Subcutaneous abdominal adipose tissue (tissue), 5 donors: Measurements from ENCODE around the gene SLC4A1.
A peak's percentile ranks its signal among the peaks of the same experiment; 100 is the strongest.

Experiments used
- H3K27ac ChIP-seq: one replicate; pipeline ENCODE4 v1.7.0; 2013; ENCODE audit warnings: low read depth, mild to moderate bottlenecking, inconsistent platforms, low read length, moderate library complexity
- H3K27me3 ChIP-seq, 5 donors: one replicate each; pipeline ENCODE4 v1.7.0; 2013; ENCODE audit warnings: low read length in 5 of 5, inconsistent platforms in 1 of 5; ENCODE audit not compliant: control insufficient read depth in 5 of 5, insufficient read depth in 4 of 5
- H3K36me3 ChIP-seq, 5 donors: one replicate each; pipeline ENCODE4 v1.7.0; 2013; ENCODE audit warnings: low read length in 5 of 5; ENCODE audit not compliant: control insufficient read depth in 5 of 5, insufficient read depth in 5 of 5
- H3K4me1 ChIP-seq, 5 donors: one replicate each; pipeline ENCODE4 v1.7.0; 2013; ENCODE audit warnings: low read length in 5 of 5, mild to moderate bottlenecking in 3 of 5, moderate library complexity in 1 of 5; ENCODE audit not compliant: control insufficient read depth in 5 of 5, insufficient read depth in 5 of 5
- H3K4me3 ChIP-seq, 5 donors: one replicate each; pipeline ENCODE4 v1.7.0; 2013; ENCODE audit warnings: low read length in 5 of 5, low read depth in 1 of 5
- H3K9ac ChIP-seq, 5 donors: one replicate each; pipeline ENCODE4 v1.7.0; 2013; ENCODE audit warnings: low read length in 5 of 5, mild to moderate bottlenecking in 4 of 5, moderate library complexity in 3 of 5
- H3K9me3 ChIP-seq, 5 donors: one replicate each; pipeline ENCODE4 v1.7.0; 2013; ENCODE audit warnings: low read length in 5 of 5; ENCODE audit not compliant: control insufficient read depth in 5 of 5
- donor health status: healthy.
- donor health status: healthy.
- donor health status: healthy.
- donor health status: healthy.
- donor health status: healthy.

SLC4A1 gene

DNA sequence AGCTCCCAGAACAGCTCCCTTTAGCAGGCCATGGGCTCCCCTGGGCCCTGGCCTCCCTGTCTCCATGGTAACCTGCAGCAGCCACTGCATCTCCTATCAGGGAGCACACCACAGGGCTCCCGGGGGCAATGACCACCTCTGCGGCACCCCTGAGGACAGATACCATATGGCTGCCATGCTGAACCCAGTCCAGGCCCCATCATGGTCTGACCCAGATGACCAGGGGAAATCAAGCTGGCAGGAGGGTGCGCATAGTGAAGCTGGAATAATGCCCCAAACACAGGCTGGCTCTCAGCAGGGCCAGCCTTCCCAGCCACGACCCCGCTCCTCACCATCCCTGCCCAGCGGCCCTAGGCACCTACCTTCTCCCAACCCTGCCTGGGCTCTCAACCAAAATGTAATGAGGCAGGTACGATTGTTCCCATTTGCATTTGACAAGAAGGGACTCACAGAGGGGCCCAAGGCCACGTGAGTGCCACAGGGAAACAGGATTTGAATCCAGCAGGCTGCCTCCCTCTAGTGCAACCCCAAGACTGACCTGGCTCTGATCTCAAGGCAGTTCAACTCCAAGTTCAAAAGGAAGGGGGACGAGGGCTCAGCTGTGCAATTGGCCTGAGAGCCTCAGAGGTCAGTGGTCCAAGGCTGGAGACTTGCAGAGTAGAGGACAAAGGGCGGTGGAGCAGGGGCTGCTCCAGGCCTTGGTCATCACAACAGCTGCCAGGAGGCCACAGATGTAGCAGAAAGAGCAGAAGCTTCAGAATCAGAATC, 42.9 kb upstream of the SLC4A1 start:
- Histone ChIP-seq H3K4me3 (no peak overlapping the region), H3K27me3 (peaks cover 36 to 54% (median 47%) of the 10 kb centered on the region in 5 donors)

DNA sequence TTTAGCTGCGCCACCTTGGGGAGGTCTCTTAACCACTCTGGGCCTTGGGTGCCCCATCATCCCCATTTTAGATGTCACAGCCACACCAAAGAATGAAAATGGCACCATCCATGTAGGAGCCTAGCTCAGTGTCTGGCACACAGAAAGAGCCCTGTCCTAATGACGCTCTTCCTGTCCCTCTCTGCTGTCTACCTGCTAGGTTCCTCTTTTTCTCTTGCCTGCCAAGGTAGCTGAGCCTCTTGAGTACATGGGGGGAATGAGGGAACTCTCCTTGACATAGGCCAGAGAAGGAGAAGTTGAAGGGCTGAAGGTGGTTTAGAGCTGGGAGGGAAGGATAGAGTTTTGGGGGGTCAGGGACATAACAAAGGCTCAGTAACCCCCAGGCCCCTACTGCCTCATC, 42.3 kb upstream of the SLC4A1 start:
- no peaks in the 10 kb centered on the region for H3K36me3 ChIP-seq
- no peak overlapping the region for H3K4me3 ChIP-seq
- peaks cover 38 to 53% (median 47%) of the 10 kb centered on the region in 5 donors for H3K27me3 ChIP-seq
- peaks cover 0 to 21% (median 19%) of the 10 kb centered on the region in 5 donors for H3K4me1 ChIP-seq
- H3K9ac ChIP-seq: no peak overlapping the region
- H3K27ac ChIP-seq: no peak overlapping the region
- H3K9me3 ChIP-seq: no peaks in the 10 kb centered on the region

More for the DNA sequence above, 42.9 kb upstream of the SLC4A1 start:
- H3K27ac ChIP-seq: no peak overlapping the region
- H3K4me1 ChIP-seq: peaks cover 0 to 22% (median 21%) of the 10 kb centered on the region in 5 donors
- H3K9ac ChIP-seq: no peak overlapping the region
- no peaks in the 10 kb centered on the region for H3K36me3 ChIP-seq
- no peaks in the 10 kb centered on the region for H3K9me3 ChIP-seq

DNA sequence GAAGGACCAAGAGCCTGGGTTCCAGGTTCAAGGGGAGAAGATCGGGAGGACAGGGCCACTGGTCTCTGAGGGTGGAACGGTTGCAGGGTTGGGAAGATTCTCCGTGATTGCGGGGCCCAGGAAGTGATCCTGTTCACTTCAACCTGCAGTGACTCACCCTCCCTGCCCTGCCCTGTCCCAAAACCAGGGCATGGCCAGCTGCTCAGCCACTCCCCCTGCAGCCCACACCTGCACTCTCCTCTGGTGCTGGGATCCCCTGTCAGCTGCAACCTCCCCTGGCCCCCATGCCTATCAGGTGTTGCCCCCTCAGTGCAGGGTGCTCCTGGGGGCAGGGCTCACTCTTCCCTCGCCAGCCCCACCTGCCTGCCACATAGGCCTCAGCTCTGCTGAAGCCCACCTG, 41.5 kb upstream of the SLC4A1 start:
- no peak overlapping the region for H3K4me3 ChIP-seq
- no peak overlapping the region for H3K9ac ChIP-seq
- H3K27me3 ChIP-seq: peaks cover 34 to 50% (median 41%) of the 10 kb centered on the region in 5 donors
- H3K36me3 ChIP-seq: no peaks in the 10 kb centered on the region
- peaks cover 0 to 16% (median 14%) of the 10 kb centered on the region in 5 donors for H3K4me1 ChIP-seq
- no peaks in the 10 kb centered on the region for H3K9me3 ChIP-seq
- H3K27ac ChIP-seq: no peak overlapping the region

DNA sequence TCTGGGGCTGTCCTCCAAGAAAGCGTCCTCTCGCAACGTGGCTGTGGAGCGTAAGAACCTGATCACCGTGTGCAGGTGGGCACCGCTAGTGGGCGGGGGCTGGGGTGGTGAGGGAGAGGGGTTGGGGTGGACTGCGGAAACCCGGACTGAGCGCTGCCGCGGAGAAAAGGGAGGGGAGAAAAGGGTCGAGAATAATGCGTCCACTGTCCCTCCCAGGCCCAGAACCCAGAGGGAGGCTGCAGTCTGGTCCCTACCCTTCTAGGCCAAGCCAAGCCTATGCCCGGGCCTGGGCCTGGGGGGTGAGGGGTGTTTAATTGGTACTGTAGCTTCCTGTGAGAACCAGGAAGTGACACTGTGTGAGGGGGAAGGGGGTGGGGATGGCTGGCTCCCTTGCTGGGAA, 40.9 kb upstream of the SLC4A1 start:
- Histone ChIP-seq H3K4me3 (peak overlapping the region in 1 of 5 donors; percentile 22), H3K36me3 (no peaks in the 10 kb centered on the region), H3K9me3 (no peaks in the 10 kb centered on the region), H3K27ac (no peak overlapping the region), H3K27me3 (peaks cover 28 to 44% (median 36%) of the 10 kb centered on the region in 5 donors), H3K4me1 (peaks cover 0 to 16% (median 14%) of the 10 kb centered on the region in 5 donors), H3K9ac (no peak overlapping the region)

DNA sequence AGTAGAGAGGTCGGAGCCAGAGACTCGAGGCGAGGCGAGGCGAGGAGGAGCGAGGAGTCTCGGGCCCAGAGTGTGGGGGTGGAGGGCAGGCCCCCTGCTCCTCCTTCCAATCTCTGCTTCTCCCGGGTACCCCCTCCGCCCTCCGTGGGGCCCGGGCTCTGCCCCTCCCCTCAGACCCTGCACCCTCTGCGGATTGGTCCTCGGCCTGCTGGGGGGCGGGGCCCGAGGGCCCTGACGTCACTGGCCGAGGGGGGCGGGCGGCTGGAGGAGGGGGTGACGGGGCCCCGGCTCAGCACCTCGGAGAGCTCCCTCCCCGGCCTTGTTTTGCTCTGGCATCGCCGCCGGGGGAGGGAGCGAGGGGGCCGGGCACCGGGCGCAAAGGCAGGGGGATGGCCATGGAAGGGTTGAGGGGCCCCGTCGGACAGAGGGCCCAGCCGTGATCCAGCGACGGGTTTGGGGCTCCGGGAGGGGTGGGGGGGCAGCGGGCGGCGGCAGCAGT, 40.4 kb upstream of the SLC4A1 start, which contains the start of gene RUNDC3A:
Gene RUNDC3A, plus strand, starts transcription at position 282 of the 499 bp plus-strand sequence. CDS start 232 bp downstream, outside the sequence.
- H3K9ac ChIP-seq: no peak within 1 kb of the TSS
- H3K9me3 ChIP-seq: no peaks in the 10 kb centered on the region
- H3K36me3 ChIP-seq: no peaks in the 10 kb centered on the region
- H3K4me1 ChIP-seq: peaks cover 0 to 16% (median 14%) of the 10 kb centered on the region in 5 donors
- peaks cover 26 to 41% (median 36%) of the 10 kb centered on the region in 5 donors for H3K27me3 ChIP-seq
- no peak within 1 kb of the TSS for H3K27ac ChIP-seq
- H3K4me3 ChIP-seq: peak within 1 kb of the TSS in 3 of 5 donors; percentile 2 to 53 (median 40)

DNA sequence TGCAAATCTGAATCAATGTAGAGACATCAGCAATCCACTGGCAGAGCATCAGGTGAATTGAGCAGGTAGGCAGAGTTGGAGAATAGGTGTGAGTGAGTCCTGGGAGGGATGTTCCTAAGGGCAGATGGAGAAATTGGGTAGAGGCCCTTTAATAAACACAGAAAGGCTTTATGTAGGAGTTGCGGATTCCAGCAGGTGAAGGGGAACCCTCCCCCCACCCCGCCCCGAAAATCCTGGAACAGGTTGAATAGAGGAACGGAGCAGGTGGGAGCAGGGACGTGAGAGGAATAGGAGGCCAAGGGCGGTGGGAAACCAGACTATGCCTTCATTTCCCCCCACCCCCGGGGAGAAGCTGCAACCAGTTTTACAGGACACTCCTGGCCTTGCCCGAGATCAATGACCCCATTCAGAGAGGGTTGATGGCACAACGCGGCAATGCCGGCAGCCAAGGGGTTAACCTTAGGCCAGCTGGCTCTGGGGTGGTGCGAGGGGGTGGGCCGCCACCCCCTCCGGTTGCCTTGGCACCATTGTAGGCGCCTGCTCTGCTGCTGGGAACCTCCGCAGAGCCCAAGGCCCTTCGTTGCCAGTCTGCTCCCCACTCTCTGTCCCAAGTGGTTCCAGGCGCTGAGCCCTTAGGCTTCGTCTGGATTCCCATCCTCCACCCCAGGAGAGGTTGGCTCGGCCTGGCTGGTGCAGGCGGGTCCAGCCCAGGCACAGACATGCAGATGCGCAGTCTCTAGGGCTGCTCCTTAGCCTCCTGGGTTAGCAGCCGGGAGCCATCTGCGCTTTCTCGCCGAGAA, 39.7 kb upstream of the SLC4A1 start:
- peaks cover 0 to 16% (median 14%) of the 10 kb centered on the region in 5 donors for H3K4me1 ChIP-seq
- peaks cover 23 to 34% (median 30%) of the 10 kb centered on the region in 5 donors for H3K27me3 ChIP-seq
- H3K9ac ChIP-seq: no peak overlapping the region
- no peaks in the 10 kb centered on the region for H3K9me3 ChIP-seq
- H3K27ac ChIP-seq: no peak overlapping the region
- no peaks in the 10 kb centered on the region for H3K36me3 ChIP-seq
- peak overlapping the region in 3 of 5 donors; percentile 2 to 18 (median 18) for H3K4me3 ChIP-seq

DNA sequence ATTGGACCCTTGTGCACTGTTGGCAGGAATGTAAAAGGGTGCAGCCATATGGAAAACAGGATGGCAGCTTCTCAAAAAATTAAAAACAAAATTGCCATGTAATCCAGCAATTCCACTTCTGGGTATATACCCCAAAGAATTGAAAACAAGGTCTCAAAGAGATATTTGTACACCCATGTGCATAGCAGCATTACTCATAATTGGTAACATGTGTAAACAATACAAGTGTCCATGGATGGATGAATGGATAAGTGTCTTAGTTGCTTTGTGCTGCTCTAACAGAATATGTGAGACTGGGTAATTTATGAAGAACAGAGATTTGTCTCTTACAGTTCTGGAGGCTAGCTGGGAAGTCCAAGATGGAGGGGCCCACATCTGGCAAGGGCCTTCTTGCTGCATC, 36.7 kb upstream of the SLC4A1 start:
- Histone ChIP-seq H3K4me3 (no peak overlapping the region), H3K4me1 (peaks cover 0 to 16% (median 14%) of the 10 kb centered on the region in 5 donors), H3K9me3 (no peaks in the 10 kb centered on the region), H3K36me3 (no peaks in the 10 kb centered on the region), H3K27me3 (peaks cover 10 to 26% (median 21%) of the 10 kb centered on the region in 5 donors), H3K9ac (no peak overlapping the region), H3K27ac (no peak overlapping the region)

DNA sequence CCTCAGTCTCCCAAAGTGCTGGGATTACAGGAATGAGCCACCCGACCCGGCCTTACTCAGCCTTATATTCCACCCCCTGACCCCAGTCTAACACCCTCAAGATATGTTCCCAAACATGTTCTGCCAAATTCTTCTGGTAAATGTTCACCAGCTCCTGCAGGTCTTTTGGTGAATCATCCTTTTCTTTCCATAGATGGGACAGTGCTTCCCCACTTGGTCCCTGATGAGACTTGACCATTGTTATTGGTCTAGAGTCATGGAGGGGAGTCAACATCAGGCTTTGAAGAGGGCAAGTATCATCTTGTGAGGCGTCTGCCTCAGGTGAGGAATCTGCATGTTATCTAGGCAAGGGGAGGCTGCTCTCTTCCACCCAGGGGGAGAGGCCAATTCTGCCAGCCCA, 30.0 kb upstream of the SLC4A1 start:
- H3K9me3 ChIP-seq: no peaks in the 10 kb centered on the region
- no peak overlapping the region for H3K27ac ChIP-seq
- peaks cover 0 to 6% (median 0%) of the 10 kb centered on the region in 5 donors for H3K4me1 ChIP-seq
- no peaks in the 10 kb centered on the region for H3K36me3 ChIP-seq
- H3K9ac ChIP-seq: no peak overlapping the region
- H3K27me3 ChIP-seq: peaks cover 3 to 9% (median 5%) of the 10 kb centered on the region in 5 donors
- H3K4me3 ChIP-seq: no peak overlapping the region

DNA sequence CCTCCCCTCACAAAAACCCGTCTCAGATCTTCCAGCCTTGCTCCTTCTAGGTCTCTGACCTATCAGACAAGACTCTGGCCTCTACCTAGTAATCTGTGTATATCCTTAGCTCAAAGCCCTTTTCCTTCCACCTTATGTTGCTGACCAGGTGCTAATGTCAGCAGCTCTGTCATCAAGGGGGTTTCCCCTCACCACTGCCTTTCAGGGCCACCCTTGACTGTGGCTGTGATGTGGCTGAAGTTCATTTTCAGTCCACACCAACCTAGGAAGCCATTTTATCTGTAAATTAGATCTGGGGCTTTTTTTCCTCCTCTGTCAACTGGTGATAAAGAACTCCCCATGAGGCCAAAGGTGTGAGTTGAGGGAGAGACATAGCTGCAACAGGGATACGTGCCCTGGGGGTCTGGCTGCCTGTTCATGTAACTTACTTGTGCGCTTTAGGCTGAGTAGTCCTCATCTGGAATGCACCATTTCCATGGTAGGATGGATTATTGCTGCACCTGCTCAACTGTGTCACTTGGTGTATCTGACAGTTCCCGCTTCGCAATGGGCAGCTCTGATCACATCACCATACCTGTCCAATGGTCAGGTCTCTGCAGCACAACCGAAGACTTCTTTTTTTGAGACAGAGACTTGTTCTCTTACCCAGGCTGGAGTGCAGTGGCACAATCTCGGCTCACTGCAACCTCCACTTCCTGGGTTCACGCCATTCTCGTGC, 25.7 kb upstream of the SLC4A1 start:
- H3K9me3 ChIP-seq: no peaks in the 10 kb centered on the region
- no peak overlapping the region for H3K27ac ChIP-seq
- no peak overlapping the region for H3K9ac ChIP-seq
- H3K36me3 ChIP-seq: no peaks in the 10 kb centered on the region
- H3K27me3 ChIP-seq: peaks cover 3 to 7% (median 4%) of the 10 kb centered on the region in 5 donors
- H3K4me1 ChIP-seq: peaks cover 0 to 6% (median 0%) of the 10 kb centered on the region in 5 donors
- H3K4me3 ChIP-seq: no peak overlapping the region
